HCT116 (cell line): ENCODE results near the gene CEBPB. TPM values are rescaled to one million over a fixed set of nuclear protein-coding genes. Genes with fewer than 3 reads are reported as not detected.

Source experiments
- ATAC-seq: fragments of 200-7000 bp; cut with Tn5 transposase; 2 replicates; pipeline ENCODE4 v1.9.1; 2020; ENCODE audit warnings: mild to moderate bottlenecking, moderate library complexity
- BruUV-seq: library from RNA; stranded (reverse); fragments of 400-500 nt; replicated peaks from 2 replicates; lab custom pipeline; 2021; lab: Mats Ljungman, UMichigan
- CTCF ChIA-PET: fragments of 300-600 bp; sonication (Branson Sonifier 250); formaldehyde crosslinking; loops from one replicate; lab custom pipeline; 2021; ENCODE audit warnings: antibody characterized with exemption; lab: Charles Lee
- POLR2A ChIA-PET: fragments of 300-600, 350-600 bp; sonication (Branson Sonifier 250); formaldehyde crosslinking; loops from one replicate; lab custom pipeline; 2021; ENCODE audit warnings: antibody characterized with exemption; lab: Charles Lee
- RAD21 ChIA-PET, 2 experiments: fragments of 300-600 bp; sonication (Branson Sonifier 250); formaldehyde crosslinking; loops; one replicate each; lab custom pipeline; 2023; ENCODE audit warnings: low total read pairs in 2 of 2; ENCODE audit not compliant: uncharacterized antibody in 2 of 2, unreplicated experiment in 2 of 2, low non-redundant PET in 1 of 2; lab: Charles Lee
- DNase-seq: peaks from one replicate; pipeline ENCODE4 v3.0.0-alpha.2; 2010; ENCODE audit warnings: low read depth, low spot score
- H2AFZ ChIP-seq: fragments of 200-600 bp; shearing (Covaris generic), sonication (generic); 2 replicates; pipeline ENCODE4 v1.6.1; 2017; ENCODE audit warnings: low read depth, mixed run types, mixed read lengths, antibody characterized with exemption, low read length; ENCODE audit not compliant: poor library complexity, severe bottlenecking
- H3K27ac ChIP-seq: 2 replicates; pipeline ENCODE4 v1.5.1; 2012; ENCODE audit warnings: low read depth, low read length
- H3K27me3 ChIP-seq: fragments of 200-600 bp; sonication (generic); 2 replicates; pipeline ENCODE4 v1.6.1; 2016; ENCODE audit warnings: mixed run types, low read length, mixed read lengths; ENCODE audit not compliant: insufficient read depth
- H3K36me3 ChIP-seq, 2 experiments: fragments of 200-500 bp in 1 of 2; fragments of 200-600 bp in 1 of 2; sonication (Bioruptor generic) in 1 of 2; sonication (generic) in 1 of 2; 2 replicates each; pipeline versions ENCODE4 v1.5.1 to v1.6.1; 2014 to 2016; ENCODE audit warnings: low read length in 2 of 2, inconsistent platforms in 1 of 2, mixed read lengths in 1 of 2, mixed run types in 1 of 2; ENCODE audit not compliant: insufficient read depth in 2 of 2, control insufficient read depth in 1 of 2
- H3K4me1 ChIP-seq, 2 experiments: fragments of 200-600 bp in 1 of 2; sonication (generic) in 1 of 2; 2 replicates each; pipeline versions ENCODE4 v1.5.1 to v1.6.1; 2012 to 2017; ENCODE audit warnings: low read length in 2 of 2, inconsistent platforms in 1 of 2, mild to moderate bottlenecking in 1 of 2, mixed read lengths in 1 of 2, mixed run types in 1 of 2, moderate library complexity in 1 of 2; ENCODE audit not compliant: insufficient read depth in 2 of 2, control insufficient read depth in 1 of 2
- H3K4me2 ChIP-seq: fragments of 200-600 bp; sonication (generic); 2 replicates; pipeline ENCODE4 v1.6.1; 2017; ENCODE audit warnings: mixed run types, low read length, mixed read lengths
- H3K4me3 ChIP-seq, 2 experiments: fragments of 200-600 bp in 1 of 2; sonication (generic) in 1 of 2; replicated peaks in 1 of 2; 2 replicates each; pipeline ENCODE4 v1.5.1; 2011 to 2016; ENCODE audit warnings: low read length in 2 of 2, control low read depth in 1 of 2, low read depth in 1 of 2, mild to moderate bottlenecking in 1 of 2, mixed read lengths in 1 of 2, mixed run types in 1 of 2
- H3K79me2 ChIP-seq: fragments of 200-600 bp; sonication (generic); 2 replicates; pipeline ENCODE4 v1.6.1; 2017; ENCODE audit warnings: mild to moderate bottlenecking, mixed run types, low read length, moderate library complexity, mixed read lengths; ENCODE audit not compliant: insufficient read depth
- H3K9ac ChIP-seq: fragments of 200-600 bp; sonication (generic); 2 replicates; pipeline ENCODE4 v1.6.1; 2016; ENCODE audit warnings: low read length, mixed read lengths
- H3K9me2 ChIP-seq: fragments of 200-600 bp; sonication (generic), shearing (Covaris generic); 2 replicates; pipeline ENCODE4 v1.6.1; 2017; ENCODE audit warnings: mixed run types, mild to moderate bottlenecking, moderate library complexity; ENCODE audit not compliant: insufficient read depth
- H3K9me3 ChIP-seq, 2 experiments: fragments of 200-500 bp in 1 of 2; fragments of 200-600 bp in 1 of 2; sonication (Bioruptor generic) in 1 of 2; sonication (generic) in 1 of 2; 2 replicates each; pipeline ENCODE4 v1.6.1; 2014 to 2017; ENCODE audit warnings: low read length in 2 of 2, mixed read lengths in 2 of 2, inconsistent platforms in 1 of 2, low read depth in 1 of 2, mild to moderate bottlenecking in 1 of 2, mixed run types in 1 of 2, moderate library complexity in 1 of 2; ENCODE audit not compliant: control insufficient read depth in 1 of 2, insufficient read depth in 1 of 2
- H4K20me1 ChIP-seq: fragments of 200-600 bp; sonication (generic), shearing (Covaris generic); 2 replicates; pipeline ENCODE4 v1.6.1; 2017; ENCODE audit warnings: mixed run types, mild to moderate bottlenecking, moderate library complexity; ENCODE audit not compliant: insufficient read depth
- CBX3 ChIP-seq: IDR thresholded peaks from 2 replicates; pipeline ENCODE4 v1.6.1; 2012; ENCODE audit warnings: low read depth
- CEBPB ChIP-seq: IDR thresholded peaks from 2 replicates; pipeline ENCODE4 v1.6.1; 2012; ENCODE audit warnings: low read depth
- EGR1 ChIP-seq: IDR thresholded peaks from 2 replicates; pipeline ENCODE4 v1.6.1; 2012; ENCODE audit warnings: low read depth
- EZH2 ChIP-seq: fragments of 200-600 bp; sonication (generic); IDR thresholded peaks from 2 replicates; pipeline ENCODE4 v1.6.1; 2017; ENCODE audit warnings: antibody characterized with exemption, mixed run types
- EZH2phosphoT487 ChIP-seq: fragments of 200-600 bp; IDR thresholded peaks from 2 replicates; pipeline ENCODE4 v1.6.1; 2018; ENCODE audit warnings: antibody characterized with exemption, borderline replicate concordance
- FOSL1 ChIP-seq: IDR thresholded peaks from 2 replicates; pipeline ENCODE4 v1.6.1; 2012; ENCODE audit warnings: low read depth
- JUND ChIP-seq: IDR thresholded peaks from 2 replicates; pipeline ENCODE4 v1.6.1; 2012
- POLR2A ChIP-seq: IDR thresholded peaks from 2 replicates; pipeline ENCODE4 v1.7.0; 2011; ENCODE audit warnings: borderline replicate concordance; ENCODE audit not compliant: insufficient read depth, insufficient read length; ENCODE audit errors: extremely low read depth
- POLR2AphosphoS5 ChIP-seq: IDR thresholded peaks from 2 replicates; pipeline ENCODE4 v1.6.1; 2011; ENCODE audit warnings: mild to moderate bottlenecking, low read depth, low read length, moderate library complexity
- SIN3A ChIP-seq: IDR thresholded peaks from 2 replicates; pipeline ENCODE4 v1.6.1; 2012; ENCODE audit warnings: low read depth
- SP1 ChIP-seq: IDR thresholded peaks from 2 replicates; pipeline ENCODE4 v1.6.1; 2012; ENCODE audit warnings: low read depth
- SRF ChIP-seq: IDR thresholded peaks from 2 replicates; pipeline ENCODE4 v1.6.1; 2012; ENCODE audit warnings: low read depth
- TCF7L2 ChIP-seq: IDR thresholded peaks from 2 replicates; pipeline ENCODE4 v1.7.0; 2011; ENCODE audit warnings: borderline replicate concordance, inconsistent platforms; ENCODE audit not compliant: insufficient read depth, insufficient read length; ENCODE audit errors: extremely low read depth
- YY1 ChIP-seq: IDR thresholded peaks from 2 replicates; pipeline ENCODE4 v1.6.1; 2011; ENCODE audit warnings: low read length, low read depth, moderate library complexity, mild to moderate bottlenecking; ENCODE audit not compliant: insufficient replicate concordance; ENCODE audit errors: extremely low read depth
- ZNF274 ChIP-seq: fragments of 200-500 bp; sonication (Bioruptor generic); IDR thresholded peaks from 2 replicates; pipeline ENCODE4 v1.6.1; 2014; ENCODE audit warnings: mild to moderate bottlenecking, low read depth, low read length, inconsistent platforms
- intact Hi-C: fragments of 100-400 bp; cut with micrococcal nuclease; formaldehyde crosslinking; loops from 2 replicates; pipeline ENCODE4 v1.10.0; 2022
- total RNA-seq: library from RNA; stranded (reverse); gene quantifications from one replicate; pipeline ENCODE4 v1.2.1, GENCODE V29; 2021; ENCODE audit not compliant: unreplicated experiment
- TF ChIP-seq, protein P1 (sequence below), 3 experiments: fragments of 200-600 bp in 1 of 3; sonication (generic) in 1 of 3; IDR thresholded peaks in 2 of 3; conservative IDR thresholded peaks in 1 of 3; 2 replicates each; pipeline ENCODE4 v1.5.1; 2012 to 2017; ENCODE audit warnings: low read depth in 2 of 3, low read length in 2 of 3, antibody characterized with exemption in 1 of 3, borderline replicate concordance in 1 of 3, control low read depth in 1 of 3, mild to moderate bottlenecking in 1 of 3, mixed read lengths in 1 of 3, mixed run types in 1 of 3, moderate library complexity in 1 of 3; ENCODE audit not compliant: insufficient read depth in 1 of 3
- TF ChIP-seq, protein P2 (sequence below): IDR thresholded peaks from 2 replicates; pipeline ENCODE4 v1.6.1; 2012
- TF ChIP-seq, protein P3 (sequence below): IDR thresholded peaks from 2 replicates; pipeline ENCODE4 v1.6.1; 2011; ENCODE audit warnings: mild to moderate bottlenecking, low read length, moderate library complexity; ENCODE audit not compliant: insufficient replicate concordance; ENCODE audit errors: extremely low read depth
- TF ChIP-seq, protein P4 (sequence below): IDR thresholded peaks from 2 replicates; pipeline ENCODE4 v1.6.1; 2012

Gene CEBPB
- total RNA-seq, 1 experiment from 2014 or later: 113 TPM

DNA sequence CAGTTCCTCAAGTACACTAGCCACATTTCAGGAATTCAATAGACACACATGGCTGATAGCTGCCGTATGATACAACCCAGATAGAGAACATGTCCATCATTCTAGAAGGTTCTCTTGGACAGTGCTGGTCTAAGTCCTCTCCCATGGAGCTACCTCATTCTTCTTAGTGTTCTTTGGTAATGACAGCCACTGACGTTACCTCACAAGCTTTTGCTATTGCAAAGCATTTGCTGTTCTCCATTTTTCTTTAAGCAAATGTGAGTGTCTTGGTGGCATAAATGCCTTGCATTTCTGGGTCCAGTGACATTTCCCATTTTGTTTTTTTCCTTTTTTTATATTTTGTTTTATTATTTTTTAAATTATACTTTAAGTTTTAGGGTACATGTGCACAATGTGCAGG, 8.3 kb upstream of the CEBPB start:
- ChIA-PET CTCF (interaction anchor here (1.3 to 6.0 kb wide), 2 partner anchors 62 to 282 kb away, joined by 4 to 59 read pairs; no protein-coding TSS in a partner anchor), POLR2A (no interaction called here), RAD21 (no interaction called here)
- no peak for DNase-seq
- no peak overlapping the region for H2AFZ ChIP-seq
- H3K9ac ChIP-seq: no peak overlapping the region
- no peaks in the 10 kb centered on the region for H4K20me1 ChIP-seq
- H3K27me3 ChIP-seq: no peaks in the 10 kb centered on the region
- intact Hi-C loops: no loop called here
- H3K4me2 ChIP-seq: no peak overlapping the region
- no TSS peak for BruUV-seq
- no peak for ATAC-seq
- no peaks in the 10 kb centered on the region for H3K9me2 ChIP-seq
- H3K9me3 ChIP-seq: no peaks in the 10 kb centered on the region
- H3K27ac ChIP-seq: no peak overlapping the region
- TF ChIP-seq YY1 (no peak), FOSL1 (no peak), CEBPB (no peak), SRF (no peak), TCF7L2 (no peak), EZH2 (no peak), SIN3A (no peak), POLR2A (no peak), POLR2AphosphoS5 (no peak), CBX3 (no peak), ZNF274 (no peak), SP1 (no peak), EGR1 (no peak), EZH2phosphoT487 (no peak), JUND (no peak)
- TF ChIP-seq, protein P1, sequence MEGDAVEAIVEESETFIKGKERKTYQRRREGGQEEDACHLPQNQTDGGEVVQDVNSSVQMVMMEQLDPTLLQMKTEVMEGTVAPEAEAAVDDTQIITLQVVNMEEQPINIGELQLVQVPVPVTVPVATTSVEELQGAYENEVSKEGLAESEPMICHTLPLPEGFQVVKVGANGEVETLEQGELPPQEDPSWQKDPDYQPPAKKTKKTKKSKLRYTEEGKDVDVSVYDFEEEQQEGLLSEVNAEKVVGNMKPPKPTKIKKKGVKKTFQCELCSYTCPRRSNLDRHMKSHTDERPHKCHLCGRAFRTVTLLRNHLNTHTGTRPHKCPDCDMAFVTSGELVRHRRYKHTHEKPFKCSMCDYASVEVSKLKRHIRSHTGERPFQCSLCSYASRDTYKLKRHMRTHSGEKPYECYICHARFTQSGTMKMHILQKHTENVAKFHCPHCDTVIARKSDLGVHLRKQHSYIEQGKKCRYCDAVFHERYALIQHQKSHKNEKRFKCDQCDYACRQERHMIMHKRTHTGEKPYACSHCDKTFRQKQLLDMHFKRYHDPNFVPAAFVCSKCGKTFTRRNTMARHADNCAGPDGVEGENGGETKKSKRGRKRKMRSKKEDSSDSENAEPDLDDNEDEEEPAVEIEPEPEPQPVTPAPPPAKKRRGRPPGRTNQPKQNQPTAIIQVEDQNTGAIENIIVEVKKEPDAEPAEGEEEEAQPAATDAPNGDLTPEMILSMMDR (IDR thresholded peaks at IDR 0.05 in 2 of 3, conservative IDR thresholded peaks at IDR 0.05 in 1 of 3; ENCODE audit: borderline replicate concordance in 1 of 3, insufficient read depth in 1 of 3, low read depth in 2 of 3, low read length in 2 of 3): no peak
- TF ChIP-seq, protein P2, sequence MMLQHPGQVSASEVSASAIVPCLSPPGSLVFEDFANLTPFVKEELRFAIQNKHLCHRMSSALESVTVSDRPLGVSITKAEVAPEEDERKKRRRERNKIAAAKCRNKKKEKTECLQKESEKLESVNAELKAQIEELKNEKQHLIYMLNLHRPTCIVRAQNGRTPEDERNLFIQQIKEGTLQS: no peak
- TF ChIP-seq, protein P3, sequence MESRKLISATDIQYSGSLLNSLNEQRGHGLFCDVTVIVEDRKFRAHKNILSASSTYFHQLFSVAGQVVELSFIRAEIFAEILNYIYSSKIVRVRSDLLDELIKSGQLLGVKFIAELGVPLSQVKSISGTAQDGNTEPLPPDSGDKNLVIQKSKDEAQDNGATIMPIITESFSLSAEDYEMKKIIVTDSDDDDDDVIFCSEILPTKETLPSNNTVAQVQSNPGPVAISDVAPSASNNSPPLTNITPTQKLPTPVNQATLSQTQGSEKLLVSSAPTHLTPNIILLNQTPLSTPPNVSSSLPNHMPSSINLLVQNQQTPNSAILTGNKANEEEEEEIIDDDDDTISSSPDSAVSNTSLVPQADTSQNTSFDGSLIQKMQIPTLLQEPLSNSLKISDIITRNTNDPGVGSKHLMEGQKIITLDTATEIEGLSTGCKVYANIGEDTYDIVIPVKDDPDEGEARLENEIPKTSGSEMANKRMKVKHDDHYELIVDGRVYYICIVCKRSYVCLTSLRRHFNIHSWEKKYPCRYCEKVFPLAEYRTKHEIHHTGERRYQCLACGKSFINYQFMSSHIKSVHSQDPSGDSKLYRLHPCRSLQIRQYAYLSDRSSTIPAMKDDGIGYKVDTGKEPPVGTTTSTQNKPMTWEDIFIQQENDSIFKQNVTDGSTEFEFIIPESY: no peak
- TF ChIP-seq, protein P4, sequence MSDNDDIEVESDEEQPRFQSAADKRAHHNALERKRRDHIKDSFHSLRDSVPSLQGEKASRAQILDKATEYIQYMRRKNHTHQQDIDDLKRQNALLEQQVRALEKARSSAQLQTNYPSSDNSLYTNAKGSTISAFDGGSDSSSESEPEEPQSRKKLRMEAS: no peak
- TF ChIP-seq, all 23 proteins: peak for 0
- H3K4me3 ChIP-seq: no peak overlapping the region
- H3K79me2 ChIP-seq: no peaks in the 10 kb centered on the region
- peaks cover 9 to 21% of the 10 kb centered on the region in 2 experiments for H3K4me1 ChIP-seq
- no peaks in the 10 kb centered on the region for H3K36me3 ChIP-seq
